Endothelial cell of umbilical vein (primary cell): ENCODE data around the gene GSTT4.

Source experiments
- EZH2 ChIP-seq: IDR thresholded peaks from 2 replicates; pipeline ENCODE4 v1.6.1; 2012; ENCODE audit warnings: borderline replicate concordance, low read depth, mild to moderate bottlenecking, moderate library complexity, low read length, inconsistent platforms; ENCODE audit not compliant: severe bottlenecking
- POLR2A ChIP-seq: IDR thresholded peaks from 2 replicates; pipeline ENCODE4 v1.6.1; 2012; ENCODE audit warnings: low read depth, mild to moderate bottlenecking, control low read depth, low read length
- TF ChIP-seq, protein P1 (sequence below), 2 donors: IDR thresholded peaks; 1 replicate in 1 of 2; 2 replicates in 1 of 2; pipeline ENCODE4 v1.5.1; 2011; ENCODE audit warnings: low read length in 2 of 2, mild to moderate bottlenecking in 2 of 2, moderate library complexity in 2 of 2, control low read depth in 1 of 2, inconsistent platforms in 1 of 2, low read depth in 1 of 2; ENCODE audit not compliant: insufficient read depth in 1 of 2; ENCODE audit errors: extremely low read depth in 1 of 2

DNA sequence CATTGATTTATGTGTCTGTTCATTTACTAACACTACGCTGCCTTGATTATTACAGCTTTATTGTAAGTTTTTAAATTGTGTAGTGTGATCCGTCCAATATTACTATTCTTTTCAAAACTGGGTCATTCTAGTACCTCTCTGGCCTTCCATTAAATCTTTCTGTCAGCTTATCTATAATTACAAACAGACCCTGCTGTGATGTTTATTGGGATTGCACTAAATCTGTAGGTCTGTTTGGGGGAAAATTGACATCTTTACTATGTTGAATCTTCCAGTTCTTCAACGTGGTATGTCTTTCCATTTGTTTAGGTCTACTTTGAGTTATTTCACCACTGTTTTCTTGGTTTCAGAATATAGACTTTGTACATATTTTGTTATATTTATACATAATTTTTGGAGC lies 21.5 kb upstream of the GSTT4 start:
- TF ChIP-seq, protein P1, sequence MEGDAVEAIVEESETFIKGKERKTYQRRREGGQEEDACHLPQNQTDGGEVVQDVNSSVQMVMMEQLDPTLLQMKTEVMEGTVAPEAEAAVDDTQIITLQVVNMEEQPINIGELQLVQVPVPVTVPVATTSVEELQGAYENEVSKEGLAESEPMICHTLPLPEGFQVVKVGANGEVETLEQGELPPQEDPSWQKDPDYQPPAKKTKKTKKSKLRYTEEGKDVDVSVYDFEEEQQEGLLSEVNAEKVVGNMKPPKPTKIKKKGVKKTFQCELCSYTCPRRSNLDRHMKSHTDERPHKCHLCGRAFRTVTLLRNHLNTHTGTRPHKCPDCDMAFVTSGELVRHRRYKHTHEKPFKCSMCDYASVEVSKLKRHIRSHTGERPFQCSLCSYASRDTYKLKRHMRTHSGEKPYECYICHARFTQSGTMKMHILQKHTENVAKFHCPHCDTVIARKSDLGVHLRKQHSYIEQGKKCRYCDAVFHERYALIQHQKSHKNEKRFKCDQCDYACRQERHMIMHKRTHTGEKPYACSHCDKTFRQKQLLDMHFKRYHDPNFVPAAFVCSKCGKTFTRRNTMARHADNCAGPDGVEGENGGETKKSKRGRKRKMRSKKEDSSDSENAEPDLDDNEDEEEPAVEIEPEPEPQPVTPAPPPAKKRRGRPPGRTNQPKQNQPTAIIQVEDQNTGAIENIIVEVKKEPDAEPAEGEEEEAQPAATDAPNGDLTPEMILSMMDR (IDR thresholded peaks at IDR 0.05; ENCODE audit: extremely low read depth in 1 of 2, insufficient read depth in 1 of 2, low read depth in 1 of 2, low read length in 2 of 2) = no peak
- TF ChIP-seq POLR2A = no peak
- TF ChIP-seq EZH2 = no peak
